Measurements from ENCODE around the gene SNX32. TPM values are rescaled to one million over a fixed set of nuclear protein-coding genes. Genes with fewer than 3 reads are reported as not detected.
A peak's percentile ranks its signal among the peaks of the same experiment; 100 is the strongest.

The SNX32 gene
- total and polyA plus RNA-seq, 9 of the 15 experiments (the other 6 are each of a cell fraction or from before 2014, with no cell fraction given), result 0.03 TPM; not detected in 7

GRCh38 chr11:65899356-65900124 lies 65.8 kb downstream of the SNX32 start (continued):
- TF ChIP-seq ZNF449 (CRISPR knock-in tag; IDR thresholded peaks at IDR 0.05), result 0 out of 2 replicates have a peak, but pooled peaks have one; percentile 37
- TF ChIP-seq ZNF24 (IDR thresholded peaks at IDR 0.05), result no peak
- TF ChIP-seq NFXL1 (CRISPR knock-in tag; IDR thresholded peaks at IDR 0.05), result no peak
- TF ChIP-seq TAF1 (IDR thresholded peaks at IDR 0.05; ENCODE audit: control insufficient read depth, extremely low read depth, insufficient read depth, low read length, severe bottlenecking), result peak; percentile 57
- TF ChIP-seq ZNF224 (CRISPR knock-in tag; IDR thresholded peaks at IDR 0.05), result no peak
- TF ChIP-seq FOXA3 (CRISPR knock-in tag; conservative IDR thresholded peaks at IDR 0.05 in 1 of 2, IDR thresholded peaks at IDR 0.05 in 1 of 2), result peak in 1 of 2 experiments; percentile 62; a peak in 1 of 4 replicates
- TF ChIP-seq HINFP (tag; conservative IDR thresholded peaks at IDR 0.05; ENCODE audit: low read depth), result no peak
- peak; percentile 70; the same call in 1 of the 2 replicates for TF ChIP-seq SUPT5H (IDR thresholded peaks at IDR 0.05)
- TF ChIP-seq HMG20A (CRISPR knock-in tag; conservative IDR thresholded peaks at IDR 0.05), result no peak
- TF ChIP-seq SIX5 (IDR thresholded peaks at IDR 0.05; ENCODE audit: borderline replicate concordance in 1 of 2, insufficient read depth in 1 of 2, low read depth in 1 of 2, low read length in 2 of 2), result no peak
- peak in 1 of 2 experiments; percentile 77; a peak in 2 of 4 replicates for TF ChIP-seq SRF (CRISPR knock-in tag; IDR thresholded peaks at IDR 0.05)
- no peak for TF ChIP-seq ARID3B (CRISPR knock-in tag; IDR thresholded peaks at IDR 0.05; ENCODE audit: borderline replicate concordance)
- no peak for TF ChIP-seq NFE2L1 (tag; IDR thresholded peaks at IDR 0.05; ENCODE audit: borderline replicate concordance, low read depth)
- peak; percentile 82; the same call in 1 of the 2 replicates for TF ChIP-seq NKRF (IDR thresholded peaks at IDR 0.05; ENCODE audit: borderline replicate concordance)
- TF ChIP-seq HDAC1 (IDR thresholded peaks at IDR 0.05), result peak in 1 of 2 experiments; percentile 90; a peak in 2 of 4 replicates
- peak; percentile 28 for TF ChIP-seq POLR2B (IDR thresholded peaks at IDR 0.05; ENCODE audit: low read depth, partially characterized antibody)
- TF ChIP-seq MXD1 (CRISPR knock-in tag; IDR thresholded peaks at IDR 0.05; ENCODE audit: borderline replicate concordance, poor library complexity, severe bottlenecking), result peak; percentile 59
